ENCODE data around the gene BCAR3. TPM values are rescaled to one million over a fixed set of nuclear protein-coding genes. Genes with fewer than 3 reads are reported as not detected.

BCAR3 gene
- total RNA-seq, 4 donors from 2014 or later = 20.2 to 47.2 (median 32.3) TPM

- Histone ChIP-seq H3K27me3 (no peaks in the 10 kb centered on the region), H3K4me3 (no peak overlapping the region), H3K36me3 (no peaks in the 10 kb centered on the region), H3K9me3 (no peaks in the 10 kb centered on the region), H3K4me1 (peaks cover 17 to 30% (median 26%) of the 10 kb centered on the region in 4 donors), H3K27ac (replicated peaks in 1 of 4) (no peak overlapping the region)
- DNase-seq (ENCODE audit: extremely low spot score) = no peak
- intact Hi-C loops (cut with DNase I) = loop anchor here (5.0 kb wide), 1 partner anchor 129 kb away; no protein-coding TSS in a partner anchor
- TF ChIP-seq POLR2A (IDR thresholded peaks at IDR 0.05; ENCODE audit: low read depth) (no peak), POLR2AphosphoS5 (IDR thresholded peaks at IDR 0.05) (no peak), EP300 (IDR thresholded peaks at IDR 0.05) (no peak), CTCF (IDR thresholded peaks at IDR 0.05) (no peak)
- WGBS = 66% methylated on average over 2 of the region's 2 CpGs
Observed at GRCh38 chr1:93683234-93683633, 1.6 kb upstream of the BCAR3 start.

DNA sequence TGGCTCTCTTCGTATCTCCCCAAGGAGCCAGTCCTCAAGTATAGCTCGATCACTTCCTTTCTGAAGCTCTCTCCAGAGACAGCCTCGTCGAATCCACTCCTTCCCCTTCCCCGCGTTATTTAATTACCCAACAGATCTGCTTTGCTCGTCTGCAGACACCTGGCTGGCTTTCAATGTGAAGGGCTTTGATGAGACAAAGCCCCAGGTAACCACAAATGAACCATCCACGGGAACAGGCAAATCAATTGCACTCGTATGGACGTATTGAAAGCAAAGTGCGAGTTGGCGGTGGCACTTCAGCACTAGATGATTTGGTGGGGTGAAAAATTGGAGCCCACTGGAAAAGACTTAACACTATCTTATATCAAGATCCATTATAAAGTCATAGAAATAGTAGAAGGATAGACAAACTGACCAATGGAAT is 364 bp upstream of the BCAR3 start:
- DNase-seq (ENCODE audit: extremely low spot score) = no peak
- peak overlapping the region; percentile 86 to 94 (median 92) for H3K27ac ChIP-seq (replicated peaks in 1 of 4)
- 21% methylated on average over 12 of the region's 12 CpGs for WGBS
- H3K27me3 ChIP-seq = no peaks in the 10 kb centered on the region
- TF ChIP-seq CTCF (IDR thresholded peaks at IDR 0.05) (no peak), POLR2A (IDR thresholded peaks at IDR 0.05; ENCODE audit: low read depth) (no peak), EP300 (IDR thresholded peaks at IDR 0.05) (no peak), POLR2AphosphoS5 (IDR thresholded peaks at IDR 0.05) (no peak)
- intact Hi-C loops (cut with DNase I) = loop anchor here (2.0 to 5.0 kb wide), 2 partner anchors 51 to 130 kb away; no protein-coding TSS in a partner anchor
- no peaks in the 10 kb centered on the region for H3K9me3 ChIP-seq
- H3K4me3 ChIP-seq = peak overlapping the region; percentile 79 to 94 (median 88)
- no peaks in the 10 kb centered on the region for H3K36me3 ChIP-seq
- H3K4me1 ChIP-seq = peaks cover 19 to 41% (median 34%) of the 10 kb centered on the region in 4 donors

DNA sequence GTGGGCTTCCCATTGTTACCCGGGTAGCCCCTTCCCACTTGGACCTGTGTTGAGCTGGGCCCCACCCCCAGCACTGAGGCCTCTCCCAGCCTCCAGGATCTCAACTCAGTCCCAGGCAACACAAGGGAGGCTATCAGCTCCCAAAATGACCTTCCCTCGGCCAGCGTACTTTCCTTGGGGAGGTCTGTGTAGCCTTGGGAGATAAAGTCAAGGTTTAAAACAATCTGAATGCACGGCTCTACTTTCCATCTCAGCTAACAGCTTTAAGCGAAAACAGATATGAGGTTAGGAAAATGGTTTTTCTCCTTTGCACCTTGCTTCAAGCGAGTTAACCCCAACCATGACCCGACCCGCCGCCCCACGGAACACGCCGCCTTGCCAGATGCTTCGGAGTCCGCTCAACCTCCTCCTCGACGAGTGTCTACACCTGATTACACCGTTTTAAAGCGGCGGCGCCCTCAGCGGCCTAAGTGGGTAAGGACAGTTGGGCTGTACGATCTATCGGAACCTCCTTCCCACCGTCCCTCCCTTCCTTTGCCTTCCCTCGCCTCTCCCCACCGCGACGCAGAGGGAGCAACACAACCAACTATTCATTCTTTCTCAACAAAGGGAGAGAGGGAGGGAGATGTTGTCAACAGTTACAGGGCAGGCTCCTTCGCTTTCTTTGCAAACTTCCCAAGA is 1.1 kb downstream of the BCAR3 start:
- intact Hi-C loops (cut with DNase I) = loop anchor here (2.0 to 5.0 kb wide), 2 partner anchors 50 to 132 kb away; no protein-coding TSS in a partner anchor
- TF ChIP-seq POLR2AphosphoS5 (IDR thresholded peaks at IDR 0.05) (peak; percentile 69 to 88), EP300 (IDR thresholded peaks at IDR 0.05) (no peak), POLR2A (IDR thresholded peaks at IDR 0.05; ENCODE audit: low read depth) (no peak), CTCF (IDR thresholded peaks at IDR 0.05) (peak; percentile 49 to 78 (median 55))
- Histone ChIP-seq H3K27ac (replicated peaks in 1 of 4) (peak overlapping the region; percentile 86 to 94 (median 92)), H3K9me3 (no peaks in the 10 kb centered on the region), H3K36me3 (no peaks in the 10 kb centered on the region), H3K27me3 (no peaks in the 10 kb centered on the region), H3K4me1 (peaks cover 32 to 55% (median 47%) of the 10 kb centered on the region in 4 donors), H3K4me3 (peak overlapping the region; percentile 79 to 94 (median 88))
- peak; percentile 95 for DNase-seq (ENCODE audit: extremely low spot score)
- 16% methylated on average over 28 of the region's 29 CpGs for WGBS

GRCh38 chr1:93680076-93680419 is 1.6 kb downstream of the BCAR3 start:
- no peak for DNase-seq (ENCODE audit: extremely low spot score)
- peak overlapping the region; percentile 79 to 94 (median 88) for H3K4me3 ChIP-seq
- no peaks in the 10 kb centered on the region for H3K9me3 ChIP-seq
- H3K27me3 ChIP-seq = no peaks in the 10 kb centered on the region
- WGBS = 80% methylated on average over 5 of the region's 5 CpGs
- TF ChIP-seq POLR2AphosphoS5 (IDR thresholded peaks at IDR 0.05) = no peak
- no peak for TF ChIP-seq EP300 (IDR thresholded peaks at IDR 0.05)
- TF ChIP-seq CTCF (IDR thresholded peaks at IDR 0.05) = no peak
- TF ChIP-seq POLR2A (IDR thresholded peaks at IDR 0.05; ENCODE audit: low read depth) = no peak
- peak overlapping the region; percentile 86 to 94 (median 92) for H3K27ac ChIP-seq (replicated peaks in 1 of 4)
- intact Hi-C loops (cut with DNase I) = loop anchor here (2.0 to 5.0 kb wide), 2 partner anchors 49 to 132 kb away; no protein-coding TSS in a partner anchor
- no peaks in the 10 kb centered on the region for H3K36me3 ChIP-seq
- peaks cover 37 to 60% (median 52%) of the 10 kb centered on the region in 4 donors for H3K4me1 ChIP-seq

All from esophagus muscularis mucosa (tissue), 4 donors.